ENCODE data around the gene TUBA4B. TPM values are rescaled to one million over a fixed set of nuclear protein-coding genes. Genes with fewer than 3 reads are reported as not detected.

TUBA4B gene
- total RNA-seq, 2 donors from 2014 or later = not detected

GRCh38 chr2:219314804-219315468 is 61.9 kb downstream of the TUBA4B start:
- H3K4me3 ChIP-seq = no peak overlapping the region
- H3K9ac ChIP-seq (ENCODE audit: low read depth in 2 of 2, low read length in 2 of 2) = no peak overlapping the region
- TF ChIP-seq CTCF (IDR thresholded peaks at IDR 0.05) = no peak
- H3K36me3 ChIP-seq = no peaks in the 10 kb centered on the region
- H3K27ac ChIP-seq = no peak overlapping the region
- no peaks in the 10 kb centered on the region for H3K4me1 ChIP-seq
- intact Hi-C loops (cut with DNase I) = no loop called here
- peaks cover 4% of the 10 kb centered on the region for H3K27me3 ChIP-seq
- no peak for DNase-seq
- no peaks in the 10 kb centered on the region for H3K9me3 ChIP-seq

Small RNAs within 50 kb of the gene (microRNA-seq; reads per million reads assigned to microRNA genes)
- not detected for gene MIR153-1

Other genes starting within 250 kb of the TUBA4B start
- gene CFAP65, start 211.7 kb upstream of the TUBA4B start, total RNA-seq = 1 to 10 TPM in 1 of 2 donors, under 1 TPM in 1; 0.05 to 1.6 TPM
- gene IHH, start 192.3 kb upstream of the TUBA4B start, total RNA-seq = 100 to 1,000 TPM in 1 of 2 donors, 10 to 100 TPM in 1; 82.2 to 103 TPM
- gene NHEJ1, start 92.4 kb upstream of the TUBA4B start, total RNA-seq = 10 to 100 TPM; 30.7 to 51.1 TPM
- gene SLC23A3, start 83.2 kb upstream of the TUBA4B start, total RNA-seq = 10 to 100 TPM in 1 of 2 donors, 1 to 10 TPM in 1; 4.7 to 13.8 TPM
- 10 to 100 TPM; 80.7 to 98.2 TPM for gene CNPPD1, start 76.3 kb upstream of the TUBA4B start, total RNA-seq
- 100 to 1,000 TPM in 1 of 2 donors, 10 to 100 TPM in 1; 94.4 to 116 TPM for gene RETREG2, start 75.0 kb upstream of the TUBA4B start, total RNA-seq
- gene ZFAND2B, start 46.5 kb upstream of the TUBA4B start, total RNA-seq = 10 to 100 TPM; 65.5 to 74.6 TPM
- gene ABCB6, start 34.3 kb upstream of the TUBA4B start, total RNA-seq = 10 to 100 TPM; 16.9 to 27.1 TPM
- 10 to 100 TPM; 56.4 to 63.8 TPM for gene ATG9A, start 23.6 kb upstream of the TUBA4B start, total RNA-seq
- gene ANKZF1, start 23.4 kb upstream of the TUBA4B start, total RNA-seq = 10 to 100 TPM; 56.7 to 67.1 TPM
- 1 to 10 TPM; 2.1 to 2.5 TPM for gene GLB1L, start 7.8 kb upstream of the TUBA4B start, total RNA-seq
- 10 to 100 TPM; 30.1 to 35.8 TPM for gene STK16, start 7.8 kb upstream of the TUBA4B start, total RNA-seq
- gene TUBA4A, start 675 bp downstream of the TUBA4B start, total RNA-seq = 100 to 1,000 TPM in 1 of 2 donors, 10 to 100 TPM in 1; 68.4 to 149 TPM
- gene DNAJB2, start 26.1 kb downstream of the TUBA4B start, total RNA-seq = 10 to 100 TPM; 65.8 to 71.1 TPM
- 1 to 10 TPM; 1.9 to 2.0 TPM for gene PTPRN, start 56.2 kb downstream of the TUBA4B start, total RNA-seq
- gene RESP18, start 79.5 kb downstream of the TUBA4B start, total RNA-seq = not detected
- 10 to 100 TPM; 96.1 to 96.7 TPM for gene DNPEP, start 134.7 kb downstream of the TUBA4B start, total RNA-seq
- 100 to 1,000 TPM in 1 of 2 donors, 10 to 100 TPM in 1; 24.0 to 917 TPM for gene DES, start 165.1 kb downstream of the TUBA4B start, total RNA-seq
- 10 to 100 TPM in 1 of 2 donors, 1 to 10 TPM in 1; 6.2 to 19.3 TPM for gene SPEG, start 181.6 kb downstream of the TUBA4B start, total RNA-seq
- gene GMPPA, start 245.6 kb downstream of the TUBA4B start, total RNA-seq = 10 to 100 TPM; 49.7 to 86.1 TPM